Uterus (tissue), 4 donors: ENCODE data around the gene GNG7. TPM values are rescaled to one million over a fixed set of nuclear protein-coding genes. Genes with fewer than 3 reads are reported as not detected.
A peak's percentile ranks its signal among the peaks of the same experiment; 100 is the strongest.

Source experiments
- DNase-seq, 2 donors: peaks; one replicate each; pipeline ENCODE4 v3.0.0-alpha.2; 2019 to 2020
- H3K27ac ChIP-seq, 2 donors: fragments of 200-600 bp; sonication (generic); 1 replicate in 1 of 2; 2 replicates in 1 of 2; pipeline ENCODE4 v1.5.1; 2016 to 2018
- H3K27me3 ChIP-seq, 2 donors: fragments of 200-600 bp; sonication (generic); one replicate each; pipeline ENCODE4 v1.5.1; 2018 to 2019; ENCODE audit warnings: control low read depth in 1 of 2
- H3K36me3 ChIP-seq, 2 donors: fragments of 200-600 bp; sonication (generic); one replicate each; pipeline ENCODE4 v1.5.1; 2019; ENCODE audit warnings: control low read depth in 1 of 2
- H3K4me1 ChIP-seq, 2 donors: fragments of 200-600 bp; sonication (generic); one replicate each; pipeline ENCODE4 v1.5.1; 2018 to 2019; ENCODE audit warnings: control low read depth in 1 of 2
- H3K4me3 ChIP-seq, 2 donors: fragments of 200-600 bp; sonication (generic); 1 replicate in 1 of 2; 2 replicates in 1 of 2; pipeline ENCODE4 v1.5.1; 2018 to 2019; ENCODE audit warnings: mild to moderate bottlenecking in 1 of 2
- H3K9me3 ChIP-seq, 2 donors: fragments of 200-600 bp; sonication (generic); one replicate each; pipeline ENCODE4 v1.5.1; 2019; ENCODE audit warnings: control low read depth in 1 of 2
- CTCF ChIP-seq, 4 experiments: fragments of 200-600 bp in 2 of 4; fragments of 450-650 bp in 2 of 4; sonication (generic) in 2 of 4; IDR thresholded peaks; one replicate each; pipeline ENCODE4 v1.5.1; 2016 to 2019; ENCODE audit warnings: antibody characterized with exemption in 4 of 4, mild to moderate bottlenecking in 2 of 4, moderate library complexity in 1 of 4
- POLR2A ChIP-seq, 2 donors: fragments of 450-650 bp; IDR thresholded peaks; one replicate each; pipeline ENCODE4 v1.6.1; 2016; ENCODE audit warnings: antibody characterized with exemption in 2 of 2, mild to moderate bottlenecking in 1 of 2, moderate library complexity in 1 of 2
- intact Hi-C: fragments of 100-400 bp; cut with DNase I; formaldehyde crosslinking; loops from one replicate; pipeline ENCODE4 v1.15.1; 2023; ENCODE audit warnings: low total_unique reads
- total RNA-seq, 4 donors: library from RNA; depleted of rRNA in 3 of 4; stranded (reverse); fragments of >200 nt in 3 of 4; gene quantifications; one replicate each; pipeline versions ENCODE4 v1.1.0 to v1.2.4, GENCODE V29; 2014 to 2023
- donor health status: DM: yes; HTN: yes; CAD: no.

The GNG7 gene
- total RNA-seq, 4 donors from 2014 or later = 0.88 to 11.1 (median 3.2) TPM

GRCh38 chr19:2483084-2483483, 219.4 kb downstream of the GNG7 start:
- H3K4me3 ChIP-seq = no peak overlapping the region
- peaks cover 0 to 5% of the 10 kb centered on the region in 2 donors for H3K9me3 ChIP-seq
- peaks cover 0 to 9% of the 10 kb centered on the region in 2 donors for H3K4me1 ChIP-seq
- H3K27me3 ChIP-seq = no peaks in the 10 kb centered on the region
- TF ChIP-seq CTCF (IDR thresholded peaks at IDR 0.05) (no peak), POLR2A (IDR thresholded peaks at IDR 0.05) (no peak)
- intact Hi-C loops = no loop called here
- H3K27ac ChIP-seq = no peak overlapping the region
- no peaks in the 10 kb centered on the region for H3K36me3 ChIP-seq
- no peak for DNase-seq

GRCh38 chr19:2482354-2483038, 220.0 kb downstream of the GNG7 start:
- Histone ChIP-seq H3K27me3 (no peaks in the 10 kb centered on the region), H3K4me3 (no peak overlapping the region), H3K36me3 (no peaks in the 10 kb centered on the region), H3K9me3 (peaks cover 0 to 5% of the 10 kb centered on the region in 2 donors), H3K4me1 (peaks cover 0 to 7% of the 10 kb centered on the region in 2 donors), H3K27ac (no peak overlapping the region)
- intact Hi-C loops = no loop called here
- no peak for TF ChIP-seq CTCF (IDR thresholded peaks at IDR 0.05)
- TF ChIP-seq POLR2A (IDR thresholded peaks at IDR 0.05) = no peak
- no peak for DNase-seq

GRCh38 chr19:2481466-2481865, 221.0 kb downstream of the GNG7 start:
- H3K9me3 ChIP-seq = peaks cover 0 to 5% of the 10 kb centered on the region in 2 donors
- no peak for TF ChIP-seq POLR2A (IDR thresholded peaks at IDR 0.05)
- no peak for TF ChIP-seq CTCF (IDR thresholded peaks at IDR 0.05)
- no peaks in the 10 kb centered on the region for H3K36me3 ChIP-seq
- H3K27me3 ChIP-seq = no peaks in the 10 kb centered on the region
- no peak for DNase-seq
- no peak overlapping the region for H3K4me3 ChIP-seq
- peaks cover 0 to 7% of the 10 kb centered on the region in 2 donors for H3K4me1 ChIP-seq
- no peak overlapping the region for H3K27ac ChIP-seq
- intact Hi-C loops = no loop called here

GRCh38 chr19:2479556-2480194, 222.8 kb downstream of the GNG7 start:
- DNase-seq = no peak
- Histone ChIP-seq H3K4me1 (peaks cover 0 to 16% of the 10 kb centered on the region in 2 donors), H3K27ac (peak overlapping the region; percentile 84 to 89), H3K9me3 (peaks cover 0 to 5% of the 10 kb centered on the region in 2 donors), H3K36me3 (no peaks in the 10 kb centered on the region), H3K27me3 (no peaks in the 10 kb centered on the region), H3K4me3 (no peak overlapping the region)
- TF ChIP-seq POLR2A (IDR thresholded peaks at IDR 0.05) (no peak), CTCF (IDR thresholded peaks at IDR 0.05) (no peak)
- intact Hi-C loops = loop anchor here (5.0 to 10.0 kb wide), 2 partner anchors 63 to 95 kb away; no protein-coding TSS in a partner anchor
